ENCODE results near the gene BUB3.

DNA sequence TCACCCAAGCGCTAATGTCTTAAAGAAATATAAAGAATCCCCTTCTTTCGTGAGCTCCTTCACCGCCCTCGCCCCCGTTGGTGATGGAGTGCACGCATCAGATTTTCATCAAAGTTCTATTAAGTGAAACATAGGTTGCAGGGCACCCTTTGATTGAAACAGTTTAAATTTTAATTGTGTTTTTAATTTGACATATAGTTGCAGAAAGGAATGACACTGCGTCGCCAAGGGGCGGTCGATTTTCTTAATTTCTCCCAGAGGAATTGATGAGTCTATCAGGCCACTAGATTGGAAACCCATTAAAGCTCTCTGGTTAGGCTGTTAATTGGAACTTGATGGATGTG lies 10.4 kb upstream of the BUB3 start:
- TF ChIP-seq, protein P1, sequence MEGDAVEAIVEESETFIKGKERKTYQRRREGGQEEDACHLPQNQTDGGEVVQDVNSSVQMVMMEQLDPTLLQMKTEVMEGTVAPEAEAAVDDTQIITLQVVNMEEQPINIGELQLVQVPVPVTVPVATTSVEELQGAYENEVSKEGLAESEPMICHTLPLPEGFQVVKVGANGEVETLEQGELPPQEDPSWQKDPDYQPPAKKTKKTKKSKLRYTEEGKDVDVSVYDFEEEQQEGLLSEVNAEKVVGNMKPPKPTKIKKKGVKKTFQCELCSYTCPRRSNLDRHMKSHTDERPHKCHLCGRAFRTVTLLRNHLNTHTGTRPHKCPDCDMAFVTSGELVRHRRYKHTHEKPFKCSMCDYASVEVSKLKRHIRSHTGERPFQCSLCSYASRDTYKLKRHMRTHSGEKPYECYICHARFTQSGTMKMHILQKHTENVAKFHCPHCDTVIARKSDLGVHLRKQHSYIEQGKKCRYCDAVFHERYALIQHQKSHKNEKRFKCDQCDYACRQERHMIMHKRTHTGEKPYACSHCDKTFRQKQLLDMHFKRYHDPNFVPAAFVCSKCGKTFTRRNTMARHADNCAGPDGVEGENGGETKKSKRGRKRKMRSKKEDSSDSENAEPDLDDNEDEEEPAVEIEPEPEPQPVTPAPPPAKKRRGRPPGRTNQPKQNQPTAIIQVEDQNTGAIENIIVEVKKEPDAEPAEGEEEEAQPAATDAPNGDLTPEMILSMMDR (conservative IDR thresholded peaks at IDR 0.05; ENCODE audit: low read length), result no peak
- no peak for TF ChIP-seq EZH2phosphoT487 (IDR thresholded peaks at IDR 0.05; ENCODE audit: borderline replicate concordance)
